ENCODE measurements around the gene ARMCX2.

- TF ChIP-seq CTCF (IDR thresholded peaks at IDR 0.05) (no peak), POLR2AphosphoS5 (IDR thresholded peaks at IDR 0.05) (no peak)
Measured at GRCh38 chrX:101655534-101655933, 4.1 kb downstream of the ARMCX2 start.

All from stomach (tissue), 4 donors.